Hepatocyte (in vitro differentiated cells): ENCODE results near the gene CEP170B.

Experiments used
- CTCF ChIP-seq: fragments of 200-600 bp; sonication (generic); IDR thresholded peaks from 2 replicates; pipeline ENCODE4 v1.5.1; 2016; ENCODE audit warnings: antibody characterized with exemption, mild to moderate bottlenecking; ENCODE audit not compliant: poor library complexity
- EZH2 ChIP-seq: fragments of 200-600 bp; sonication (generic); IDR thresholded peaks from 2 replicates; pipeline ENCODE4 v1.6.1; 2016; ENCODE audit warnings: antibody characterized with exemption, mild to moderate bottlenecking, borderline replicate concordance

DNA sequence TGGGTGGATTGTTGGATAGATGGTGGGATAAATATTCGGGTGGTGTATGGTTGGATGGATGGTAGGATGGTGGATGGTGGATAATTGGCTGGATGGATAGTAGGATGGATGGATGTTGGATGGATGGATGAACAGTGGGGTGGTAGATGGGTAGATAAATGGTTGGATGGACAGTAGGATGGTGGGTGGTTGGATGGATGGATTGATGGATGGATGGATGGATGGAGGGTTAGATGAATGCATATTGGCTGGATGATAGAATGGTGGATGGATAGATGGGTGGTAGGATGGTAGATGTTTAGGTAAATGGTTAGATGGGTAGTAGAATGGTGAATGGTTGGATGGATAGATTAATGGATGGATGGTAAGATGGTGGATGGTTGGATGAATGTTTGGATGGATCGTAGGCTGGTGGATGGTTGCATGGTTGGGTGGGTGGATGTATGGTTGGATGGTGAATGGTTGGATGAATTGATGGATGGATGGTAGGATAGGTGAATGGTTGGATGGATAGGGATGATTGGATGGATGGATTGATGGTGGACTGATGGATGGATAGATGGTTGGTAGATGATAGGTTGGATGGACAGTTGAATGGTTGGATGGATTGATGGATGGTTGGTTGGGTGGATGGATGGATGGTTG lies 40.6 kb upstream of the CEP170B start:
- no peak for TF ChIP-seq EZH2
- TF ChIP-seq CTCF = no peak
